Measurements from ENCODE around the gene SH3GL3.

DNA sequence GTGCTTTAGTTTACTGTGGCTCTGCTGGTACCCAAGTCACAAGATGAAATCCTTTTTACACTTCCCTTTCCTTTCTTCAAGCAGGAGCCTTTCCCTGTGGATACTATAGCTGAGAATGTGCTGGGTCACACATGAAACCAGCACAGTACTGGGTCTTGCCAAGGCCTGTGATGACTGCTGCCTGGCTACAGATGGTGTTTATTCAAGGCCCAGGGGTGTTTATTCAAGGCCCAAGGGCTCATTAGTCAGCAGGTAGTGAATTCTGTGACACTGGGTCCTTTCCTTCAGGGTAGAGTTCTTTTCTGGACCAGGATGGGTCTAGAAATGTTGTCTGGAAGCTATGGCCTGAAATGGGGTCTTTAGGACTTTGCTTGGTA lies 99.4 kb downstream of the SH3GL3 start:
- no peak for TF ChIP-seq CTCF (IDR thresholded peaks at IDR 0.05)
- no peak for TF ChIP-seq POLR2A (IDR thresholded peaks at IDR 0.05)
- TF ChIP-seq POLR2AphosphoS5 (IDR thresholded peaks at IDR 0.05), result no peak
- no peak for TF ChIP-seq EP300 (IDR thresholded peaks at IDR 0.05)
